Activated naive CD4-positive, alpha-beta T cell treated with anti-CD3 and anti-CD28 coated beads, Interleukin-2, amount 50 U/mL, for 24 hours (primary cell): Measurements from ENCODE around the gene IKZF1.

ENCODE experiments used
- H3K27ac Mint-ChIP-seq: one replicate; pipeline ENCODE4 v1.8.0; 2021; ENCODE audit warnings: mild to moderate bottlenecking, mixed read lengths
- H3K27me3 Mint-ChIP-seq: one replicate; pipeline ENCODE4 v1.8.0; 2021; ENCODE audit warnings: mixed read lengths
- H3K36me3 Mint-ChIP-seq: one replicate; pipeline ENCODE4 v1.8.0; 2021; ENCODE audit warnings: mixed read lengths
- H3K4me1 Mint-ChIP-seq: one replicate; pipeline ENCODE4 v1.8.0; 2021; ENCODE audit warnings: mixed read lengths
- H3K4me3 Mint-ChIP-seq: one replicate; pipeline ENCODE4 v1.8.0; 2021; ENCODE audit warnings: mild to moderate bottlenecking, mixed read lengths
- H3K9me3 Mint-ChIP-seq: one replicate; pipeline ENCODE4 v1.8.0; 2021; ENCODE audit warnings: mixed read lengths

Gene IKZF1

DNA sequence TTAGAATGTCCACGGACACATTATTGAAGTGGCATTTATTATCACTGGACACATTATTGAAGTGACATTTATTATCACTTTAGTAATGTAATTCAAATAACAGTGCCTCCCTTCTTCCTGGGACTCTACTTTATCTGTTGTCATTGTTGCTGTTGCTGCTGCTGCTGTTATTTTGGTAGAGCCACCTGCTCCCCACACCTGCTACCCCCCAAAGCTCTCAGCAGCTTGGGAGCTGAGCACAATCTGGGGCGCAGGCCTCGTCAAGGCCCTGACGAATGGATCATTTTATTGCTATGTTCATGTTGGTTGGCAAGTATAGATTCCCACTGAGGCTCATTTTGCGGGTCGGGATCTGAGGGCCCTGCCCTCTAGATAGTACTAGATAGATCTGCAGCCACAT is 120.8 kb downstream of the IKZF1 start:
- Mint-ChIP-seq H3K4me3 (no peak overlapping the region), H3K27me3 (no peaks in the 10 kb centered on the region), H3K4me1 (no peaks in the 10 kb centered on the region), H3K9me3 (no peaks in the 10 kb centered on the region), H3K27ac (no peak overlapping the region), H3K36me3 (no peaks in the 10 kb centered on the region)

DNA sequence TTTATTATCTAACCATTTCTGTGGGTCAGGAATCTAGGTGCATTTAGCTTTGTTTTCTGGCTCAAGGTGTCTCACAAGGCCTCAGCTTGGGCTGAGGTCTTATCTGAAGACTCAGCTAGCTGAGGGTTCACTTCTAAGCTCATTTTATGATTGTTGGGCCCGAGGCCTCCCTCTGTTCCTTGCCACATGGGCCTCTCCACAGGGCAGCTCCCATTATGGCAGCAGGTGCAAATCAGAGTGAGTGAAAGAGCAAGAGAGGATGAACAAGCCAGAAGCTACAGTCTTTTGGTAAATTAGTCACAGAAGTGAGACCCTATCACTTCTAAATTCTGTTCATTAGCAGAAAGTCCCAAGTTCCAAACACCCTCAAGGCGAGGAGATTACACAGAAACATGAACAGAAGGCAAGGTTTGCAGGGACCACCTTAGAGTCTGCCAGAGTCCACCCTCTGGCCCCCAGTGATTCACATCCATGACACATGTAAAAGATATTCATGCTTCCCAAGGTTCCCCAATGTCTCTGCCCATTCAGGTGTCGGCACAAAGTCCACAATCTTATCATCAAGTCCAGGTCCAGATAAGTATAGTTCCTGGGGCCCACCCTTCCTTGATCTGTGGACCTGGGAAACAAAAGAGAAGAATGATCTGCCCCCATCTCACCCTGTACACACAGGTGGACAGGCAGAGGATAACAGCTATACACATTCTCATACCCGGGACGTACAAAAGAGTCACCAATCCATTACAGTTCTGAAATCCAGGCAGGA is 121.9 kb downstream of the IKZF1 start:
- no peaks in the 10 kb centered on the region for H3K9me3 Mint-ChIP-seq
- no peak overlapping the region for H3K27ac Mint-ChIP-seq
- H3K4me3 Mint-ChIP-seq = no peak overlapping the region
- H3K36me3 Mint-ChIP-seq = no peaks in the 10 kb centered on the region
- no peaks in the 10 kb centered on the region for H3K27me3 Mint-ChIP-seq
- no peaks in the 10 kb centered on the region for H3K4me1 Mint-ChIP-seq

DNA sequence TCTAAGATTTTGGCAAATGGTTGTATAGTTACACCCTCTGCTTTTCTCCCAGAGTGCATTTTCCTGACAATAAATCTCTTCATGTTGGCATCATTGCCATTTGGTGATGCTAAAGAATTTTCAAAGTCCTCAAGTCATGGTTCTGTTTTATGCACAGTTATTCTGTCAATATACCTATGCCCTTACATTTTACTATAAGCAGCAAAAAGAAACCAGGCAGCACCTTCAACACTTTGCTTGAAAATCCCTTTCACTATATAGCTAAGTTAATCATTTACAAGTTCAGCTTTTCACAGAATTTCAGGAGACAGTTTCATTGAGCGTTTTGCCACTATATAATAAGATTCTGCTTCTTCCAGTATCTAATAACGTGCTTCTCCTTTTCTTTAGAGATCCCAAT is 123.0 kb downstream of the IKZF1 start:
- Mint-ChIP-seq H3K27me3 (no peaks in the 10 kb centered on the region), H3K9me3 (no peaks in the 10 kb centered on the region), H3K4me1 (no peaks in the 10 kb centered on the region)

DNA sequence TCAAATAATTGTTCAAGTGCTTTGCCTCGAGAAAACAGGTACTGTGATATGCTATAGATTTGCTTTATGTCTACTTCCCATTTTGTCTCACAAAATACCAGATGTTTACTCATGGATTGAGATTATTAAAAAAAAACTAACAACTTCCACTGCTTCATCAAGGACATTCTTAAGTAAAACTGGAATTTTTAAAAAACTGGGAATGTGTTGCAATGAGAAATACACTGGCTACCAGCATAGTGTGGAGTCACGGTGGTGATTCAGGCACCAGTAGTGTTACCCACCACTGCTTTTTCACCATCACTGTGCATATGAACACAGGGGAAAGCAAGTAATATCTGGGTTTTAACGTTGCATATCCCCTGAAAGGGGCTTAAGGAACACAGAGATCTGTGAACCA is 124.4 kb downstream of the IKZF1 start:
- Mint-ChIP-seq H3K4me3 (no peak overlapping the region), H3K9me3 (no peaks in the 10 kb centered on the region), H3K4me1 (no peaks in the 10 kb centered on the region), H3K27me3 (no peaks in the 10 kb centered on the region), H3K27ac (no peak overlapping the region), H3K36me3 (no peaks in the 10 kb centered on the region)

More for the DNA sequence above, 123.0 kb downstream of the IKZF1 start:
- Mint-ChIP-seq H3K27ac (no peak overlapping the region), H3K4me3 (no peak overlapping the region), H3K36me3 (no peaks in the 10 kb centered on the region)

DNA sequence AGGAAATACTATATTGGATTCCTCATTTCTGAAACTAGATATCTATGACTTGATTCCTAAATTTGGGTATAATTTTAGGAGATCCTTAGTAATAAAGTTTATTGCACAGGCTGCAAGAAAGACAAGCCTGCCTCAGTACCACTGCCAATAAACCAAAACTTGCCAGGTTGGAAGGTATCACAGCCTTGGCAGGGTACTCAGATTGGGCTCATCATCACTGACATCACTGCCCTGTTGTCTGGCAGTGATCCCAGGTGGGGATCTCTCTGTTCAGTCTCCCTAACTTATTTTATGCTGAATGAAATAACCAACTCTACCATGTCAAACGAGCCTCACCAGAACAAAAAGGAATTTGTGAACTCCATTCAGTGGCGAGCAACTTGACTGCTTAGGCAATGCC is 126.8 kb downstream of the IKZF1 start:
- H3K36me3 Mint-ChIP-seq = no peaks in the 10 kb centered on the region
- H3K27me3 Mint-ChIP-seq = no peaks in the 10 kb centered on the region
- H3K9me3 Mint-ChIP-seq = no peaks in the 10 kb centered on the region
- H3K27ac Mint-ChIP-seq = no peak overlapping the region
- H3K4me1 Mint-ChIP-seq = no peaks in the 10 kb centered on the region
- H3K4me3 Mint-ChIP-seq = no peak overlapping the region

DNA sequence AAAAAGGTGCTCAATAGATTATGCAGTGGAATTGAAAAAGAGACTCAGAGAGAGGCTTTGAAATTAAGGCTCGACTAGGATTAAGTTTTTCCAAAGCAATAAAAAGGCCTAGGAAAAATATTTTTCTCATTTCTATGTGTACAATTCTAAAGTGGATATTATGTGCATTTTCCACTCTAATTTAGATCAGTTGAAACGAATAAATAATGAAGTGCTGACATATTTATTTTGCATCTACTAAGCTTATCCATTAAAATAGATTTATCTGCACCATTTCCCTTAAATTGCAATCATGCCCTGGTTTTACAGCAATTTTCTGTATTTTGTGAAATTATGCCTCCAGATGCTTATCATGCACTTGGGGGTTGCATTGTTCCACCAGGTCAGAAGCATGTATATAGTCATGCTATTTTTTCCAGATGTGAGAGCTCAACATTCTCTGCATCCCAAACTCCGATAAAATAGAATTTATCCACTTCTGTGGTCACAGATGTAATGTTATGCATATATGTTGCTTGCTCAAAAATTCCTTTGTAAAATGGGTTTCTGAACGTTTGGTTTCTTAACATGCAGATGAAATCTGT is 127.3 kb downstream of the IKZF1 start:
- Mint-ChIP-seq H3K27me3 (no peaks in the 10 kb centered on the region), H3K27ac (no peak overlapping the region), H3K4me3 (no peak overlapping the region), H3K9me3 (no peaks in the 10 kb centered on the region), H3K4me1 (no peaks in the 10 kb centered on the region), H3K36me3 (no peaks in the 10 kb centered on the region)

DNA sequence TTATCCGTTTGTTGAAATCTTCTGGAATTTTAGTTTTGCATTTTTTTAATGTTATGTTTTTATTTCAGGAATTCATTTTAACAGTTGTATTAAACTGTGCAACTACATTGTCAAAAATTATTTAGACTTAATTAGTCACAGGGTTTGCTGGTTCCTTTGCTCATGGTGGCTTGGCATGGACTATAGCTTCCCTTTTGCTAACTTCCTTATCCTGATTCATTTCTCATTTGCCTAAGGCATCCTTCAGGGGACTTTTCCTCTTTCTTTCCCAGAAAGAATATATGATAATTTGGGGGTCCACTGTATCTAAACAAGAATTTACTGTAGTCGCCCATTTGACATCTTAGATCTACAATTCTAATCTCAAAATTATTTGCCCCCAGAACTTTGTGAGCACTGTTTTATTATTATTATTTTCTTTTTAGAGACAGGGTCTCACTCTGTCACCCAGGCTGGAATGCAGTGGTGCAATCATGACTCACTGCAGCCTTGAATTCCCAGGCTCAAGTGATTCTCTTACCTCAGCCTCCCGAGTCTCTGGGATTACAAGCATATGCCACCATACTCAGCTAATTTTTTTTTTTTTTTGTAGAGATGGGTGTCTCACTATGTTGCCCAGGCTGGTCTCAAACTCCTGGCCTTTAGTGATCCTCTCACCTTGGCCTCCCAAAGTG is 131.8 kb downstream of the IKZF1 start:
- Mint-ChIP-seq H3K36me3 (peaks cover 6% of the 10 kb centered on the region), H3K9me3 (no peaks in the 10 kb centered on the region), H3K27ac (no peak overlapping the region), H3K27me3 (no peaks in the 10 kb centered on the region), H3K4me1 (no peaks in the 10 kb centered on the region), H3K4me3 (no peak overlapping the region)

DNA sequence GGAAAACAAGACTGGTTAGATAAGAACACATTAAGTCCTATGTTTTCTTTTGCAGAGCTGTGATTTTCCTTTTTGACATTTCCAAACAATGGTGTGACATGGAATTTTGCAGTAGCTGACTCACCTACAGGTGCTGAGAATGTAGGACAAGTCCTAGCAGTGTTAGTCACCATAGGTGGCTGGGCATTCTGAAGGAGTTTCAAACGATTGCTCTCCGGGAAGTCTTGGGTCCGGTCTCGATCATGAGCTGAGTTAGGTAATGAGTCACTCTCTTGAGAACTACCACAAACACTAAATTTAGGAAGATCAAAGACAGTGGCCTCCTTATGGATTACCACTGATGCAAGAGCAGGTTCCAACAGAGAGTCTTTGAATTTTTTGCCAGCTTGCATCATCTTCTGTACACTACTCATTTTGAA is 142.0 kb downstream of the IKZF1 start:
- Mint-ChIP-seq H3K27me3 (no peaks in the 10 kb centered on the region), H3K4me1 (peaks cover 36% of the 10 kb centered on the region), H3K4me3 (no peak overlapping the region), H3K27ac (no peak overlapping the region), H3K9me3 (no peaks in the 10 kb centered on the region), H3K36me3 (peaks cover 17% of the 10 kb centered on the region)

DNA sequence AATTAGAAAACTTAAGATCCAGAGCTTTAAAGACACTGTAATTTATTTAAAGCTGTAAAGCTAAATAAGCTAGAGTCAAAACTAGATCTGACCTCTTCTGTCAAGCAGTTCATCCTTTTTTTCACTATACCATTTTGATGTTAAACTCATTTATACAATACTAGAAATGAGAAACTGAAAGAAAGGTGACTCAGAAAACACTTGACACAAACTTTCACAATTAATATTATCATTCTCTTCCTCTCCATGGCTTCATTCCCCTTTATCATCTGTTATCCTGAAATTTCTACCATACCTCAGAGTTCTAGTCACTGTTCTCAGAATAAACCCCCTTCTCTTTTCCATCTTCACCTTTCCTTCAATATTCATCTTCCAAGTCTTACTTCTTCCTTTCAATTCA is 144.3 kb downstream of the IKZF1 start:
- H3K36me3 Mint-ChIP-seq = peaks cover 13% of the 10 kb centered on the region
- no peaks in the 10 kb centered on the region for H3K9me3 Mint-ChIP-seq
- H3K4me1 Mint-ChIP-seq = peaks cover 31% of the 10 kb centered on the region
- peak overlapping the region; percentile 1 for H3K27ac Mint-ChIP-seq
- H3K27me3 Mint-ChIP-seq = no peaks in the 10 kb centered on the region
- peak overlapping the region; percentile 92 for H3K4me3 Mint-ChIP-seq

DNA sequence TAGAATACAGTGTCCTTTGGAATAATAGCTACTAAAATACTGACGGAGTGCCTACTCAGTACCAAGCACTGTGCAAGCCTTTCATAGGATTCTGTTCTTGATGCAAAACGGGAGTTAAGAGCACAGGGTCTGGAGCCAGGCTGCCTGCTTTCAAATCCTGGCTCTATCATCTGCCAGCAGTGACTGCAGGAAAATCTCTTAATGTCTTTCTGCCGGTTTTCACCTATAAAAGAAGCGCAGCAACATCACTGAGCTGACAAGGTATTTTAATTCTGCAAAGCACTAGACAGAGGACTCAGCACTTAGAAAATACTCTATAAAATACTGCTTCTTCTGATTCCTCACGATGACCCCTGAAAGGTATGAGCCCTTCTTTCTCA is 145.0 kb downstream of the IKZF1 start:
- H3K4me1 Mint-ChIP-seq = peaks cover 31% of the 10 kb centered on the region
- H3K9me3 Mint-ChIP-seq = no peaks in the 10 kb centered on the region

DNA sequence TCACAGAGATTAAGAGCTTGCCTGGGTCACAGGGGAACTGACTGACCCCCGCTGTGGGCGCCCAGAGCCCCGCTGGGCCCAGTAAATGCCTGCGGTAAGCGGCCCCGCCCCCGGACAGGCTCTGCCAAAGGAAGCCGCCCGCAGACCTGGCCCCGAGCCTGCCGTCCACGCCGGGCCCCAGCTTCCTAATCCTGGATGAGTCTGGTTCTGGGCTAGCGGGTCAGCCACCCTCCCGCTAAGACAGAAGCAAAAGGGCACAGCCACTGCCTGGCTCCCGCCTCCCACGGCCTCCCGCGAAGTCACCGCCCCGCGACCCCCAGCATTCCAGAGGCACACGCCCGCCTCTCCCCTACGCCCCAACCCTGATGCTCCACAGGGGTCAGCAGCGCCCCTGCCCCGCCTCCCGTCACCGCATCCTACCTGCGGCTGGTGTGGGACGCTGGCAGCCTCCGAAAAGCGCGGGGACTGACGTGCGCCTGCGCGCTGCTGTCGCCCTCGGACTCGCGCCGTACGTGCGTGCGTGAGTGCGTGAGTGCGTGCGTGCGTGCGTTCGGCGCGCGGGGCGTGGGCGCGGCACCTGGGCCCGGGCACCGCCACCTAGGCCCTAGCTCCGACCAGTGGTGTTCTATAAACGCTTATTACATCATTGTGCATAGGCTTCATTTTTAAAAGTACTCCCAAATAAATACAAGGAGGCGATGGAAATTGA is 145.5 kb downstream of the IKZF1 start, which contains the start of gene FIGNL1:
Gene FIGNL1 (minus strand): TSS at position 470 of the 709 bp plus-strand sequence. CDS start 3,063 bp downstream, outside the sequence.
- H3K9me3 Mint-ChIP-seq = no peaks in the 10 kb centered on the region
- H3K4me3 Mint-ChIP-seq = peak within 1 kb of the TSS; percentile 92
- H3K4me1 Mint-ChIP-seq = peaks cover 31% of the 10 kb centered on the region
- H3K36me3 Mint-ChIP-seq = peaks cover 10% of the 10 kb centered on the region
- no peaks in the 10 kb centered on the region for H3K27me3 Mint-ChIP-seq
- H3K27ac Mint-ChIP-seq = peak within 1 kb of the TSS; percentile 90

More for the DNA sequence above, 145.0 kb downstream of the IKZF1 start:
- Mint-ChIP-seq H3K4me3 (peak overlapping the region; percentile 92), H3K36me3 (peaks cover 10% of the 10 kb centered on the region), H3K27ac (peak overlapping the region; percentile 1), H3K27me3 (no peaks in the 10 kb centered on the region)

DNA sequence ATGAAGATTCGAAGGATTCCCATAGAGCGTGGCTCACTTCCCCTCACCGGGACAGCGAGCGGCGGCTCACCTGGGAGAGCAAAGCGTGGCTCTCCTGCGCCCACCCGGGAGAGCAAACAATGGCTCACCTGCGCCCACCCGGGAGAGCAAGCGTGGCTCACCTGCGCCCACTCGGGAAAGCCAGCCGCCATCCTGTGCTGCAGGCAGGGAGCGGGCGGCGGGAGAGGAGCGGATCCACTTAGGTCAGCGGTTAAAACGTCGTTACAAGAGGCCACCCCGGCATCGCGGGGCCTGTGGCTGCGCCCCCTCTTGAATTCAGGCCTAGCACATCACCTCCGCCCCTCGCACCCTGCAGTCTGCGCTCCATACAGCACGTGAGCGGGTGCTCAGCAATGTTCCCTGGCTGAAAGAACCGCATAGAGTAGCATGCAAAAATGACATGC is 146.1 kb downstream of the IKZF1 start:
- H3K9me3 Mint-ChIP-seq = no peaks in the 10 kb centered on the region
- H3K36me3 Mint-ChIP-seq = peaks cover 10% of the 10 kb centered on the region
- H3K4me1 Mint-ChIP-seq = peaks cover 31% of the 10 kb centered on the region
- peak overlapping the region; percentile 92 for H3K4me3 Mint-ChIP-seq
- peaks cover under 1% of the 10 kb centered on the region for H3K27me3 Mint-ChIP-seq
- H3K27ac Mint-ChIP-seq = peak overlapping the region; percentile 90
